Stomach (tissue), 9 donors: Measurements from ENCODE around the gene KCNIP4. TPM values are rescaled to one million over a fixed set of nuclear protein-coding genes. Genes with fewer than 3 reads are reported as not detected.

ENCODE experiments used
- DNase-seq, 2 donors: peaks; one replicate each; pipeline versions ENCODE4 v3.0.0 to v3.0.0-alpha.2; 2013 to 2019
- H3K27ac ChIP-seq, 5 donors: fragments of 200-600 bp in 4 of 5; sonication (generic) in 4 of 5; one replicate each; pipeline ENCODE4 v1.5.1; 2013 to 2019; ENCODE audit warnings: mild to moderate bottlenecking in 1 of 5, moderate library complexity in 1 of 5
- H3K27me3 ChIP-seq, 3 donors: fragments of 200-600 bp; sonication (generic); one replicate each; pipeline ENCODE4 v1.5.1; 2017 to 2019; ENCODE audit warnings: mixed run types in 1 of 3
- H3K36me3 ChIP-seq, 4 donors: fragments of 200-600 bp; sonication (generic); 1 replicate in 3 of 4; 2 replicates in 1 of 4; pipeline ENCODE4 v1.5.1; 2016 to 2019
- H3K4me1 ChIP-seq, 4 donors: fragments of 200-600 bp; sonication (generic); one replicate each; pipeline ENCODE4 v1.5.1; 2016 to 2019
- H3K4me3 ChIP-seq, 4 donors: fragments of 200-600 bp; sonication (generic) in 3 of 4; one replicate each; pipeline ENCODE4 v1.5.1; 2016 to 2019; ENCODE audit warnings: mild to moderate bottlenecking in 1 of 4
- H3K9me3 ChIP-seq, 4 donors: fragments of 200-600 bp; sonication (generic); one replicate each; pipeline ENCODE4 v1.5.1; 2016 to 2019
- CTCF ChIP-seq, 7 experiments: fragments of 450-650 bp in 4 of 7; fragments of 200-600 bp in 3 of 7; sonication (generic) in 3 of 7; IDR thresholded peaks; one replicate each; pipeline ENCODE4 v1.5.1; 2016 to 2019; ENCODE audit warnings: antibody characterized with exemption in 7 of 7, control low read depth in 2 of 7, mild to moderate bottlenecking in 1 of 7
- EP300 ChIP-seq: sonication (generic); formaldehyde crosslinking; IDR thresholded peaks from one replicate; pipeline ENCODE4 v1.6.1; 2017; ENCODE audit warnings: antibody characterized with exemption
- POLR2A ChIP-seq, 4 donors: fragments of 450-650 bp; IDR thresholded peaks; one replicate each; pipeline ENCODE4 v1.6.1; 2016; ENCODE audit warnings: antibody characterized with exemption in 4 of 4, control low read depth in 2 of 4, mild to moderate bottlenecking in 1 of 4, moderate library complexity in 1 of 4
- POLR2AphosphoS5 ChIP-seq, 3 donors: sonication (generic); formaldehyde crosslinking; IDR thresholded peaks; one replicate each; pipeline ENCODE4 v1.6.1; 2016; ENCODE audit warnings: antibody characterized with exemption in 3 of 3
- WGBS, 5 donors: extraction: QIAGEN DNeasy Blood & Tissue Kit in 3 of 5; methylation state at CpG; one replicate each; pipeline versions ENCODE4 v1.1.5 to v1.1.7; 2013 to 2018; 5-methylcytosine and 5-hydroxymethylcytosine counted together
- intact Hi-C: fragments of 100-400 bp; cut with DNase I; formaldehyde crosslinking; loops from one replicate; pipeline ENCODE4 v1.15.1; 2023; ENCODE audit warnings: low total_unique reads
- polyA plus RNA-seq, 3 donors: library from polyadenylated mRNA; stranded (reverse); fragments of 200-250 nt; gene quantifications; one replicate each; pipeline ENCODE4 v1.2.3, GENCODE V29; 2013
- total RNA-seq, 5 donors: library from RNA; depleted of rRNA; stranded (reverse); fragments of >200 nt; gene quantifications; one replicate each; pipeline versions ENCODE4 v1.1.0 to v1.2.3, GENCODE V29; 2014 to 2016
- donor health status: healthy with polysubstance abuse.
- donor health status: Bipolar disorder and iron deficiency.
- donor health status: healthy.

Gene KCNIP4
- total and polyA plus RNA-seq, 8 donors, result 0.23 to 1.8 (median 1.3) TPM; not detected in 4

DNA sequence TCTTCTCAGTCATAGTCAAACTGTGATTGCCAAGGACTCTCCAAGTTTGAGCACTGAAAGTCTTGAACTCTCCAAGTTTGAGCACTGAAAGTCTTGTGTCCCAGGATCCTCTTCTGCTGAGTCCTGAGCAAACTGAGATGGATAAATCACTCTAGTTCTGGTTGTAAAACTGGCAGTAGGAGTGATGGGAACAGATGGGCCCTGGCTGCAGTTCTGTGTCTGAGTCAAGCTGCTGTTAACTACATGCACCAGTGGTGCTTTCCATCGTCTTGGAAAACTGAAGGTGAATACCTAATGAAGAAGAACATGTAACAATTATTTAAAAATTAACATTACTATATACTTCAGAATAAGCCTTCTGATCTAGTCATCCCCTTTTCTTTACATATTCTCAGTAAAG, 27.6 kb upstream of the KCNIP4 start:
- H3K4me3 ChIP-seq, result no peak overlapping the region
- peaks cover 0 to 9% (median 2%) of the 10 kb centered on the region in 4 donors for H3K9me3 ChIP-seq
- no peaks in the 10 kb centered on the region for H3K4me1 ChIP-seq
- no peaks in the 10 kb centered on the region for H3K36me3 ChIP-seq
- 56 to 86% (median 75%) methylated on average over 1 of the region's 1 CpG for WGBS, 5 donors
- no peak overlapping the region for H3K27ac ChIP-seq
- TF ChIP-seq CTCF (IDR thresholded peaks at IDR 0.05) (no peak), POLR2A (IDR thresholded peaks at IDR 0.05) (no peak), EP300 (no peak), POLR2AphosphoS5 (IDR thresholded peaks at IDR 0.05) (no peak)
- no peak for DNase-seq
- no peaks in the 10 kb centered on the region for H3K27me3 ChIP-seq
- intact Hi-C loops, result no loop called here

- H3K27me3 ChIP-seq, result no peaks in the 10 kb centered on the region
- no peak overlapping the region for H3K27ac ChIP-seq
- no peaks in the 10 kb centered on the region for H3K4me1 ChIP-seq
- DNase-seq, result no peak
- H3K9me3 ChIP-seq, result peaks cover 0 to 9% (median 2%) of the 10 kb centered on the region in 4 donors
- H3K4me3 ChIP-seq, result no peak overlapping the region
- 66 to 80% (median 72%) methylated on average over 3 of the region's 3 CpGs for WGBS, 5 donors
- no peaks in the 10 kb centered on the region for H3K36me3 ChIP-seq
- TF ChIP-seq CTCF (IDR thresholded peaks at IDR 0.05) (no peak), EP300 (no peak), POLR2AphosphoS5 (IDR thresholded peaks at IDR 0.05) (no peak), POLR2A (IDR thresholded peaks at IDR 0.05) (no peak)
- intact Hi-C loops, result no loop called here
Measured at GRCh38 chr4:21973850-21974249, 25.3 kb upstream of the KCNIP4 start.

DNA sequence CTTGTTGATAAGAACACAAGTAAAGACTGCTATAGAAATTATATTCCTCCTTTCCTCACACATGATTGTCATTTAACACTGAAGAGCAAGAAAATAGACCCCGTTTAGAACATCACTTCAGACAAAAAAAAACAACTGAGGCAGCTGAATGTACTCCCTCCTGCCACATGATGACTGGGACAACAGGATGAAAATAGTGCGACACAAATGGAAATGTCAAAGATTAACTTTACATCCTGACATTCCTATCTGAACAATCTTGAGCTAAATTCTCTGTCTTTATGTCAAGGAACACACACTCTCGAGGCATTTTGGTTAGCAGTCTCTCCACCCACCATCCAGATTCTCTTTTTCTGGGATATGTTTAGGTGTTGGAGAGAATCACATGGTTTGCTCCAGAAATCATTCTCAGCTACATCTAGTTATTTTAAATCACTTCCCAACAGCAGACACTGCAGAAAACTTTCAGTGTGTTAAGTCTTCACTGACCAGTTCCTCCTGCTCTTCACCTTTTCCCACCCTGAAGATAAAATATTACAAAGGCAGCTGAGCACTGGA, 16.3 kb upstream of the KCNIP4 start:
- 50 to 68% (median 57%) methylated on average over 3 of the region's 3 CpGs for WGBS, 5 donors
- no peak overlapping the region for H3K27ac ChIP-seq
- no peak for TF ChIP-seq EP300
- no peak for TF ChIP-seq POLR2A (IDR thresholded peaks at IDR 0.05)
- no peak for TF ChIP-seq CTCF (IDR thresholded peaks at IDR 0.05)
- TF ChIP-seq POLR2AphosphoS5 (IDR thresholded peaks at IDR 0.05), result no peak
- no peaks in the 10 kb centered on the region for H3K27me3 ChIP-seq
- intact Hi-C loops, result no loop called here
- no peaks in the 10 kb centered on the region for H3K4me1 ChIP-seq
- no peak overlapping the region for H3K4me3 ChIP-seq
- H3K36me3 ChIP-seq, result no peaks in the 10 kb centered on the region
- no peaks in the 10 kb centered on the region for H3K9me3 ChIP-seq
- DNase-seq, result no peak

DNA sequence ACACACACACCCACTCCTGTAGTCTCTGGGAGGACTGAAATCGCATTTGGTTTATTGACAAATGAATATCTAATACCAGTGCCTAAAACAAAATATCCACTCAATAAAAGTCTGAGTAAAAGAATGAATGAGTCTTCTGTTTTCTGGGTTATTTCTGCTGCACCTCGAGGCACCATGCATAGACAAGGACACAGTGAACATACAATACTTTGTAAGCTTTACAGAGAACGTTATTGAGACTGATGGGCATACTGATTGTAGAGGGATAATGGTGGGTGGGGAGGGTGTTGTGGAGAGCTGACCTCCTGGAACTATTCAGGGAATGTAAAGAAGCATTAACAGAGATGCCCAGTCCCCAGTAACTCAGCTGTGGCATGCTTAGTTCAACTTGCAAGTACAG, 14.1 kb upstream of the KCNIP4 start:
- Histone ChIP-seq H3K9me3 (no peaks in the 10 kb centered on the region), H3K27ac (no peak overlapping the region), H3K36me3 (no peaks in the 10 kb centered on the region), H3K4me3 (no peak overlapping the region), H3K4me1 (no peaks in the 10 kb centered on the region), H3K27me3 (no peaks in the 10 kb centered on the region)
- TF ChIP-seq POLR2AphosphoS5 (IDR thresholded peaks at IDR 0.05), result no peak
- DNase-seq, result no peak
- WGBS, 5 donors, result 48 to 64% (median 55%) methylated on average over 3 of the region's 3 CpGs
- intact Hi-C loops, result no loop called here

- TF ChIP-seq POLR2AphosphoS5 (IDR thresholded peaks at IDR 0.05) (no peak), EP300 (no peak), POLR2A (IDR thresholded peaks at IDR 0.05) (no peak), CTCF (IDR thresholded peaks at IDR 0.05) (no peak)
- DNase-seq, result no peak
- 78 to 83% (median 83%) methylated on average over 4 of the region's 4 CpGs for WGBS, 5 donors
Measured at GRCh38 chr4:21960793-21961192, 12.2 kb upstream of the KCNIP4 start.

More at GRCh38 chr4:21960793-21961192, 12.2 kb upstream of the KCNIP4 start:
- no peaks in the 10 kb centered on the region for H3K36me3 ChIP-seq
- H3K9me3 ChIP-seq, result no peaks in the 10 kb centered on the region
- H3K27ac ChIP-seq, result no peak overlapping the region
- intact Hi-C loops, result no loop called here
- H3K4me3 ChIP-seq, result no peak overlapping the region
- H3K4me1 ChIP-seq, result no peaks in the 10 kb centered on the region
- no peaks in the 10 kb centered on the region for H3K27me3 ChIP-seq
